ENCODE results near the gene MAML3.

The MAML3 gene

DNA sequence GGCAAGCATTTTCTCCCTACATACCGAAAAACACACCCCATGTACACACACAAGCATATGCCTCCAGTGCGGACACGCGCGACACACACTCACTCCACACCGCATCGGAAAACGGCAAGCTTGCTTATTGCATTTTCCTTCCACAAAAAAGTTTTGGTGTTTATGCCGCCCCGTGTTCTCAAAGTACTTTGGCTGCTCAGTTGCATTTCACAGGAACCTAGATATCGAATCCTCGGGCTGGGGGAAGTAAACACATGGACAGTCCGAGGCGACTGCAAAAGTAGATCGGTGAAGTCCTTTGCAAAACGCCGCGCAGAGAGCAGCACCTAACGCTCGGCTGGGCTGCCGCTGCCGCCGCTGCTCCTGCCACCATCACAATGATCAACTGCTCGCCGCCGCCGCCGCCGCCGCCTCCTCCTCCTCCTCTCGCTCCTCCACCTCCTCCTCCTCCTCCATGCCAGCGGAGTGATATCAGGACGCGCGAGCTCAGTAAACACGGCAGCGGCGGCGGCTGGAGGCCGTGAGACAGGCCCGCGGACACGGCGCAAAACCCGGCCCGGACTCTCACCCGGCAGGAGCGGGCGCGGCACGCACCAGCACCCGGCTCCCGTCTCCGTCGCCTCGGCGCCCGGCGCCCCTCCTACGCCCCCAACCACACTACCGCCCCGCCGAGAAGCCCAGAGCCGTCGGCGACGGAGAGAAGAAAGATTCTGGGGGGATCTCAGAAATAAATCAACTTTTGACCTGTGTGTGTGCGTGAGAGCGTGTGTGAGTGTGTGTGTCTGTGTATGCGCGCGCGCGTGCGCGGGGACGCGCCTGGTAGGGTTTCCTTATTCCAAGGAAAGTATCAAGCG lies at the start of gene MAML3:
Gene MAML3, minus strand, starts transcription at position 467 of the 854 bp plus-strand sequence. CDS start 857 bp downstream, outside the sequence.
- peak; percentile 90 for DNase-seq (ENCODE audit: low read depth, low spot score)
- H3K27ac ChIP-seq = peak within 1 kb of the TSS; percentile 97

DNA sequence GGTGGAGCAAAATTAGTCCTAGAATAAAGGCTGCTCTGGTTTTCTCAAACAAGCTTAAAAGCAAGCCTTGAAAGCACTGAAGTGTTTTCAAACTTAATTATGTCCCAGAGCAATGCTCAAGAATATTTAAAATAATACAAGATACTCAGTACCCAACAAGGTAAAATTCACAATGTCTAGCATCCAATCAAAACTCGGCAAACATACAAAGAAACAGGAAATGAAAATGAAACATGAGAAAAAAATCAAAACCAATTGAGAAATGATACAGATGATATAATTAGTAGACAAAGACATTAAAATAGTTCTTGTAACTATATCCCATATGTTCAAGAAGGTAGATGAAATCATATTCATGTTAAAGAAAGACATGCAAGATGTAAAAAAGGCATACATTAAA lies 45.0 kb upstream of the MAML3 start:
- no peak overlapping the region for H3K27ac ChIP-seq
- DNase-seq (ENCODE audit: low read depth, low spot score) = no peak

DNA sequence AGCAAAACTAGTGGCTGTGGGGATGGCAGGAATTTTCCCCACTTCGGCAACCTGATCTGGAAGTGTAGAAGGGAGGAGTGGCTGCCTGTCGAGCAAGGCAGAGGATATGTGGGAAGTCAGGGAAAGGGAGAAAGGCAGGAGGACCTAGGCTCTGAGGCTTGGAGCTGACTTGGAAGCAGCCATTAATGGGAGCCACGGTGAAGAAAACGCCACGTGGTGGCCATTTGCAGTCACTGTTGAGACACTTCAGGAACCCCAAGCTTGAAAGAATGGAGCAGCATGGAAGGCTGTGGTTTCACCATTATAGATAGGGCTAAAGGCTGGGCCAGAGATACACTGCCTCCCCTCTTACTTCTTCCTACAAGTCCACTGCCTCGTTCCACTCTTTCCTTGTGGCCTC lies 41.8 kb upstream of the MAML3 start:
- H3K27ac ChIP-seq = no peak overlapping the region
- no peak for DNase-seq (ENCODE audit: low read depth, low spot score)

DNA sequence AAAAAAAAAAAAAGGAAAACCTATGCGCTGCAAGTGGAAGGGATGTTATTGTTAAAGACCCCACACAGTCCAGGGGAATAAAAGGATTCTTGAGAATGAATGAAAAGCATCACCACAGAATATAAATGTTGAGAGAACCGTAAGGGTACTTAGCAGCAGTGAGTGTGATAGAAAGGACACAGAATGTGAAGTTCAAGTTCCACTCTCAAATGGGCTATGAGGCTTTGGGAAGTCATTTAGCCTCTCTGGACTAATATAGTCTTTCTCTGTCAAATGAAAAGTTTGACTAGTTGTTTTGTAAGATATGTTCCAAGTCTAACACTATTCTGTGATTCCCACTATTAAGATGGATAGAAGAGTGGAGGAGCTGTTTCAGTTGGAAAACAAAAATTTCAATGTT lies 35.8 kb upstream of the MAML3 start:
- no peak for DNase-seq (ENCODE audit: low read depth, low spot score)
- H3K27ac ChIP-seq = no peak overlapping the region

DNA sequence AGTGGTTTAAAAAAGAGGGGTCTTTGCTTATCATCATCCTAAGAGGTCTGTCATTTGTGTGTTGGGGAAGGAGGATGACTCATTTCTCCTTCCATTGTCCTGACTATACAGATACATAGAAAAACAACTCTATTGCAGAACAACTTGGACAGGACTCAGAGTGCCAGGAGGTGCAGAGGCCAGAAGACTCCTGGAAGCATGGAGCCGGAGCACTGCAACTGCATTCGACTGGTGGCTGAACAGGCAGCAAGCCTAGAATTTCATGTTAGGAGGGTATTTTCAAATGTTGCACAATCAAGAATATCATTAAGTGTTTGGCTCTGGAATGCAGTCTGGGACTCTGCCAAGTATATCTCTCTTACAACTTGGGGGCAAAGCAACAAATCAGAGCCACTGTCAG lies 35.0 kb upstream of the MAML3 start:
- H3K27ac ChIP-seq = no peak overlapping the region
- no peak for DNase-seq (ENCODE audit: low read depth, low spot score)

DNA sequence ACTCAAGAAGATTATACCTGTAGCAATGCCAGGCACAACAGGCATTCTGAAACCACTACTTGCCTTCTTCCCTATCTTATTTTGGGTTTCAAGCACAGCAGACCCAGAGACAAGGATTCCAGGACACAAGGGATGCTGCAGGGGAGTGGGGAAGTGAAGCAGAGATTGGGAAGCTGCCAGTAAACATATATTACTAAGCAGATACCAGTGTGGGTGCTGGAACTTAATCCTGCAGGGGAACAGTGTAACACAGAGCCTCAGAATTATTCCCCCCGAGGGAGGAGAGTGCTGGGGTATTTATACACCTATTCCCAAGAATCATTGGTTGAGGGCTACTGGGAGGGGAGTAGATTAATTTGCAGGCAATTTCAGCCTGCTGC lies 33.3 kb upstream of the MAML3 start:
- DNase-seq (ENCODE audit: low read depth, low spot score) = peak; percentile 14

DNA sequence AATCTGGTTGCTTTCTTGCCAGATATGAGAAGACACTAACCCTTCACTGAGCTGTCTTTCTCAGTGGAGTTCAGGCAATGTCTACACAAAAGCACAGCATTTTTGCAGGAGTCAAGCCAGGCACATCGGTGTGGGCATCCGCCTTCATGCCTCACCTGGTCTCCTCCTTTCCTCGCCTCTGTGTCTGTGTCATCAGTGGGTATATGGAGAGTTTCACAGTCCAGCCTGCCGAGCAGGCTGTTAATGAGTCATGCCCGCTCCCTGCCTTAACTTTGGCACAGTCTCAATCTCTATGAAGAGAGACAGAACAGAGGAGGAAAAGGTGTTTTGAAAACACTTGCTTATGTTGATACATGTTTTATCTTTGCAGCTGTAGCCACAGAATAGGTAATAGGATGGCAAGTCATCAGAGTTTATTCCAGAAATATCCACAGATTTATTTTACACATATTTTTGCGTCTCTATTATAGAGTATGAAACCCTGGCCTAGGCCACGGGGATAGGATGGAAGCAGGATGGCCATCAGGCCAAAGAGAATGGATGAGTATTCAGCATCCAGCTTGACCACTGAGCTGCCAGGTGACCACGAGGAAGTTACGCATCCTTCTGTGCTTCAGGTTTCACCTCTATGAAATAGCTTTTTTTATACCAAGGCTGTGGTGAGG lies 32.8 kb upstream of the MAML3 start:
- DNase-seq (ENCODE audit: low read depth, low spot score) = peak; percentile 88

More for the DNA sequence above, 33.3 kb upstream of the MAML3 start:
- H3K27ac ChIP-seq = peak overlapping the region; percentile 70

DNA sequence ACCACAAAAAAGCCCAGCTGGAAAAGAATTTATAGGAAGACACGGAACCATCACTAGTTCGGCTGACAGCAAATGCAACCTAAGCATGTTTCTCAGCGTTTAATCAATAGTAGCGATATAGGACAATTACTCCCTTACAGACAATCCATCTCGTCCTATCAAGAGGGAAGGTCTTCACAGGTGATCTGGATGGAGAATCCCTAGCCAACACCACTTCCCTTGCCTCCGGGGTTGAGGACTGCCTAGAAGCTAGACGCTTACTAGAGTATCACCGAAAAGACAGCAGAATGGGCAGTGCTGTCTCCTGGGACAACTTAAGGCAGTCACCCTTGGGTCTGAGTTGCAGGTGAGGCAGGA lies 32.1 kb upstream of the MAML3 start:
- no peak for DNase-seq (ENCODE audit: low read depth, low spot score)

More for the DNA sequence above, 32.8 kb upstream of the MAML3 start:
- peak overlapping the region; percentile 70 for H3K27ac ChIP-seq

DNA sequence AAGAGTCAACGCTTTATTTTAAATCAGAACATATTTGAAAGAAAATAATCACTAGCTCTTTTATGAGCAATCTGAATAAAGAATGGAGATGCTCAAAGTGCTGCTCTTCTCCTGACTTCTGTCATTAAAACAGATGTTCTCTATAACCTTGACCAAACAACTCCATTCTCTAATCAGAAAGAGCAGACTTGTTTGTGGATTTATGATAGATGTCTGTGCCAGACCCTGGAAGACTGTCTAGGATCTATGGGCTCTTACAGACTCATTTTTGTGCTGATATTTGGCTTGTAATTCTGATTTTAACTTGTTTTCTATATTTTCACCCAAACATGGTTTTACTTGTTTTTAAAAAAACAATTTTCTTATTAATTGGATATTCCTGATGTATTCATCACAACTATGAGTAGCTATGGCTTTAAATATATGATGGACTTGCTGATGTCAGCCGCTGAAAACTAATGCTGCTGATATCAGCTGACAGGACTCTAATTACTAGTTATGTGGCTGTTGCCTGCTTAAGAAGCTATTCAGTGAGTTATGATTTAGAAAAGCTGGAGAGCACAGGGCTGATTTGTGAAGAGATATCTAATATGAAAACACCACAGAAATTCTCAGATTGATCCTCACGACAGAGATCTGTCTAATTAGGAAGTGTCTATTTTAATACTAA lies 31.6 kb upstream of the MAML3 start:
- DNase-seq (ENCODE audit: low read depth, low spot score) = no peak
- H3K27ac ChIP-seq = peak overlapping the region; percentile 70

More for the DNA sequence above, 32.1 kb upstream of the MAML3 start:
- H3K27ac ChIP-seq = peak overlapping the region; percentile 70

DNA sequence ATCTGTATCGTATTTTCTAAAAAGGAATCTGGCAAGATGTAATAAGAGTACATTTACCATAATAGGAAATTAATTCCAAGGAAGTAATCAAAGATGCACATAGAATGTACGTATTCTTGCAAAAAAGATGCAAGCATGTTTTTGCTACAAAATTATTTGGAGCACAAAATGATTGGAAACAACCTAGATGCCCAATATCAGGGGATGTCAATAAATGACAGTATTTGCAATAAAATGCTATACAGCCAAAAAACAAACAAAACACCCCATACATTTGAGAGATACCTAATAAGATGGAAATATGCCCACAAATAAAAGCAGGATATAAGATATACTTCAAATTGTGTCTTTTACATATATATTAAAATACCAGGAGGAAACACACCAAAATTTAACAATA lies 29.3 kb upstream of the MAML3 start:
- no peak overlapping the region for H3K27ac ChIP-seq
- DNase-seq (ENCODE audit: low read depth, low spot score) = no peak

DNA sequence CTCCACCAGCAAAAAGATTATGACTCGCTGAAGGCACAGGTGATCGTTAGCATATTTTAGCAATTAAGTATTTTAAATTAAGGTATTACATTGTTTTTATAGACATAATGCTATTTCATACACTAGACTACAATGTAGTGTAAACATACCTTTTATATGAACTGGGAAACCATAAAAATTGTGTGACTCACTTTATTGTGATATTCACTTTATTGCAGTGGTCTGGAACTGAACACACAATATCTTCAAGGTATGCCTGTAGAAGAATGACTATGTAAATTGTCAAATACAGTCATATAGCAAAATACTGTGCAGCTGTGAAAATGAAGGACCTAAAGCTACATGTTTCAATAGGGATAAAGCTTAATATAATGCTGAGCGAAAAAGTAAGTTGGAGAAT lies 26.6 kb upstream of the MAML3 start:
- no peak overlapping the region for H3K27ac ChIP-seq
- no peak for DNase-seq (ENCODE audit: low read depth, low spot score)

DNA sequence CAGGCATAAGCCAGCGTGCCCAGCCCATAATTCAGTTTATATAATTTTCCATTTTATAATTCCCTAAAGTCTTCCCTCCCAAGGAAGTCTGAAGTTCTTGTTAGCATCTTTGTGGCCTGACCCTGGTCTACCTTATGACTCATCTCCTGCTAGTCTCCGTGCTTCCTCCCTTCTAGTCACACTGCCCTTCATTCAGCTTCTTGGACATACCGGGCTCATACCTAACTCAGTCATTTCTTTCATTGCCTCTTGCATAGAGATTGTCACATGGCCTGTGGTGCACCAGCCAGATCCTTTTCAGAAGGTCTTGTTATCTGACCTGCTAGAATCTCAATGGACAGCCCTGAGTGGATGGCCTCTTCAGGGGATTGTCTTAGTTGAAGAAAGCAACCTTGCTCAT lies 22.8 kb upstream of the MAML3 start:
- H3K27ac ChIP-seq = no peak overlapping the region
- DNase-seq (ENCODE audit: low read depth, low spot score) = no peak

DNA sequence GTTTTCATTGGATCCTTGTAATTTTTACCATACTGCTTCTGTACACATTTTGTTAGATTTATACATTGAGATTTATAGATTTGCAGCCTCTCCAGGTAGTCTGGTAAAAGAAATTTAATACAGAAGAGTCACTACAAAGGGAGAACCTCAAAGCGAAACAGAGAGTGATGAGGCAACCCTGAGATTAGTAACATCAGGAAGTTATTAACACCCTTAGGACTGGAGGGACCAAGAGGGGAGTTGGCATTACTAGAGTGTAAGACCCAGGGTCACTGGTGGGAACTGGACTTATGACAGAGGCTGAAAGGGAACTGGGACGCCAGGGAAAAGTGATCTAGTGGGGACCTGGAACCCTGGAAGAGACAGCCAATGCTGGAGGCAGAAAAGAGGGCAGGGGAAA lies 20.6 kb upstream of the MAML3 start:
- no peak overlapping the region for H3K27ac ChIP-seq
- no peak for DNase-seq (ENCODE audit: low read depth, low spot score)

DNA sequence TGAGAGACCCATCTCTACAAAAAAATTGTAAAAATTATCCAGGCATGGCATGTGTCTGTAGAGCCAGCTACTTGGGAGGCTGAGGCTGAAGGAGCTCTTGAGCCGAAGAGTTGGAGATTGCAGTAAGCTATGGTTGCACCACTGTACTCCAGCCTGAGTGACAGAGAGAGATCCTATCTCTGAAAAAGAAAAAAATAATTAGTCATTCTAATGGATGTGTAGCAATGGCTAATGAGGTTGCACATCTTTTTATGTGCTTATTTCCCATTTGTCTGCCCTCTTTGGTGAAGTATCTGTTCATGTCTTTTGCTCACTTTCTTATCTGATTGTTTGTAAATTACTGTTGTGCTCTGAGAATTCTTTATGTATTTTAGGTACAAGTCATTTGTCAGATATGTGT lies 19.0 kb upstream of the MAML3 start:
- no peak for DNase-seq (ENCODE audit: low read depth, low spot score)

DNA sequence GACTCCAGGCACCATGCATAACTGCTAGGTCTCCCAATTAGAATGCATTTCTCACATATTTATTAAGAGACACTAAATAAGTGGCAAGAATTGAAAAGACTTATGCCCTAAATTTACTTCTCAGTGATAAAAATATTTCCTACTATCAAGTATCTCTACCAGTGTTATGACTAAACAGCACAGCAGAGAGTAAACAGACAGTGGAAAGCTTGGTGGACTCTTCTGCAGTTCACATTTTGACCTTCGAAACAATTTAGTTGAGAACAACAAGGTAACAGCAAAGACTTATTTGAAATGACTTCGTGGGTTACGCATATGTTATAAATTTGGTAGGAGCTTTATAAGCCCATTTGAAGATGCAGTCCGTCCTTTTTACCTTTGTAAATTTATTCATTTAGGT lies 16.3 kb upstream of the MAML3 start:
- H3K27ac ChIP-seq = no peak overlapping the region
- no peak for DNase-seq (ENCODE audit: low read depth, low spot score)

More for the DNA sequence above, 19.0 kb upstream of the MAML3 start:
- no peak overlapping the region for H3K27ac ChIP-seq

DNA sequence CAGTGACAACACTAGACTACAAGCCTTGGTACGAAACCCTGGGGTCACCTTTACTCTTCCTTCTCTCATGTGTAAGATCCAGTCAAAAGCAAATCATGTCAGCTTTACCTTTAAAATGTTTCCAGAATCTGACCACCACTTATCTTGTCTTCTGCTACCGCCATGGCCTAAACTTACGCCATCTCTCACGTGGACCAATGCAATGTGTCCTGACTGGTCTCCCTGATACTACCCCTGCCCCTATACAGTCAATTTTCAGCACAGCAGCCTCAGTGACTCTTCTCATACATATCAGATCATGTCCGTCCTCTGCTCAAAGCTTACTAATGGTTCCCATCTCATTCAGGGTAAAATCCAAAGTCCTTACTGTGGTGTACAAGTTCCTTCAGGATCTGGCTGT lies 15.0 kb upstream of the MAML3 start:
- no peak overlapping the region for H3K27ac ChIP-seq
- no peak for DNase-seq (ENCODE audit: low read depth, low spot score)

DNA sequence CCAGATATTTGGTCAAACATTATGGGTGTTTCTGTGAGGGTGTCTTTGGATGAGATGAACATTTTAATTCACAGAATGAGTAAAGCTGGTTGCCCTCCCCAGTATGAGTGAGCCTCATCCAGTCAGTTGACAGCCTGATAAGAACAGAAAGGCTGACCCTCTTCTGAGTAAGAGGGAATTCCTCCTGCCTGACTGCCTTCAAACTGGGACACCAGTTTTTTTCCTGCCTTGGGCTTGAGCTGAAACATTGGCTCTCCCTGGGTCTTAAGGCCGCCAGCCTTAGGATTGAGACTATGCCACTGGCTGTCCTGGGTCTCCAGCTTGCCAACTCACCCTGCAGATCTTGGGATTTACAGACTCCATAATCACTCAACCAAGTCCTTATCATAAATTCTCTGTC lies 14.5 kb upstream of the MAML3 start:
- DNase-seq (ENCODE audit: low read depth, low spot score) = no peak
- no peak overlapping the region for H3K27ac ChIP-seq

DNA sequence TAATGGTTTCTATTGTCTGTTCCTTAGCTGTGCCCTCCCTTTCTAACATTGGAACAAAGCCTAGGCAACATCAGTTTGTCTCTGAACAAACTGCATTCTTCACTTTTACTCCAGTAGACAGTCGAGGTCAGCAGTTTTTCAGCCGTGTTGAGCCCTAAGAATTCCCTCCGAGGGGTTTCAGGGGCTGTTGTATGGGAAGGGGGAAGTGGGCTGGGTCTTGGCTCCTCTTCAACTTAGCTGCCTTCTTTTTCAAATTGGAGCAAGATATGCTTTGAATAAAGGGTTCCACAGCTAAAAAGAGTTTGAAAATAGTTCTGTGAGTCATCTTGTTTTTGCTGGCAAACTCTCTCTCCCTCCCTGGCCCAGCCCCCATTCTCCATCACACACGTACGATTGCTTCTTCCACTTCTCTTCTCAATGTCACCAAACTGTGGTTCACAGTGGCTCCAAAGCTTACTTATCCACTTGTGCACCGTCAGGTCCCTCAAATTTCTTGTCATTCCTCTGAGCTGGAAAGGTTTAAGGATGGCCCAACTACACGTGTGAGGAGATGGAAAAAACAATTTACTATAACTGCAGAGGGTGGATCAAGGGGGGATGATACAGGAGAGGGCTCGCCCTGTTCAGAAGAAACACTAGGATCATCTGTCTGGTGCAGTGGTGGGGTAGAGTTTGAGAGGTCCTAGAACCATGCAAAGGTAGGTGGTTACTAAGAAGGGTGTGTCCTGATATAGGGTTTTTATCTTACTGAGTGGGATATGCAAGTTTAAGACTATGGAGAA lies 9.2 kb upstream of the MAML3 start:
- DNase-seq (ENCODE audit: low read depth, low spot score) = no peak
- no peak overlapping the region for H3K27ac ChIP-seq

DNA sequence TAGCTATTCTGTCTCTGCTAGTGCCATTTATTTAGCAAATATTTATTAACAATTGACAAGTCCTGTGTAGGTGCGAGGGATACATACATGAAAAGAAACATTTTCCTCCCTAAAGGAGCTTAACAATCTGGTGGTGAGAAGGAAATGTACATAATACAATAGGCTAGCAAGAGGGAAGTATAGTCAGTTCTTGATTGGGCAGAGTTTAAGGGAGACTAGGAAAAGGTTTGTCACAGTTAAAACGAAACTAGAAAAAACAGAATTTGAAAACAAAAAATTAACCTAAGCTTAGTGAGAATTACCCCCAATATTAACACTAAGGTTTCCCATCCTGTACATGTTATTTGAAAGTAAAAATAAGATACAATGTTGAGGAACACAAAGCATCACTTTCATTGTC lies 8.6 kb upstream of the MAML3 start:
- no peak for DNase-seq (ENCODE audit: low read depth, low spot score)
- no peak overlapping the region for H3K27ac ChIP-seq

DNA sequence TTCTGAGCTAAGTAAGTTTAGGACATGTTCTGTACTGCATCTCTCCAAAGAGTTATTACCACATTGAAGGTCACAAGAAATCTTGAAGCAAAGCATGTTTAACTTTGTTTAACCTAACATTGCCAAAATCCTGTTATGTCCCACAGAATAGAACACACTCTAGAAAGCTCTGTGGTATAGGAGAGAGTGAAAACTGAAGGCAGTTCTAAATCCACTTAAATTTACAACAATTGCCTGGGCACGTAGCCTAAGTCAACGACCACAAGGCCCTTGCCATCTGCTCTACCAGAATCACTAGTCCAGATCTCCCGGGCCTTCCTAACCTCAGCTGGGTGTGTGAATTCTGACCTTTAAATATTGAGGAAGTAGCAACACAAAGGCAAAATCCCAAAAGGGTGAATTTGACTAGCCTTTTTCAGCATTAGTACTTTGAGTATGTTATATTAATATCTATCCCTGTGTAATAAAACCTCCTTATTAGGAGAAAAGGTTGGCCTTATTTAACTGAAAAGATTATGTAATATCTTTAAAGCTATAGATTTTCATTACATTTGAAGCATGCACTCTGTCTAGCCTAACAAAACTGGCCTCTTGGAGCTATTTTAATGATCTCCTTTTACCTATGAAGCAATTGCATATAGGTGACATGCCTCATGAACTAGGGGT lies 4.5 kb upstream of the MAML3 start:
- no peak for DNase-seq (ENCODE audit: low read depth, low spot score)
- no peak overlapping the region for H3K27ac ChIP-seq
